HG03378 (cell line): ENCODE measurements around the gene NEK5.
"Not testable (repeated sequence)": the region's sequence is repeated elsewhere in the genome, so short reads cannot be mapped to it uniquely, and the experiment has no call there.

Experiments
- ATAC-seq: cut with Tn5 transposase; IDR thresholded peaks from one replicate; pipeline ENCODE4 v1.9.1; 2021; ENCODE audit warnings: mild to moderate bottlenecking, moderate library complexity; ENCODE audit not compliant: unreplicated experiment

Gene NEK5, protein sequence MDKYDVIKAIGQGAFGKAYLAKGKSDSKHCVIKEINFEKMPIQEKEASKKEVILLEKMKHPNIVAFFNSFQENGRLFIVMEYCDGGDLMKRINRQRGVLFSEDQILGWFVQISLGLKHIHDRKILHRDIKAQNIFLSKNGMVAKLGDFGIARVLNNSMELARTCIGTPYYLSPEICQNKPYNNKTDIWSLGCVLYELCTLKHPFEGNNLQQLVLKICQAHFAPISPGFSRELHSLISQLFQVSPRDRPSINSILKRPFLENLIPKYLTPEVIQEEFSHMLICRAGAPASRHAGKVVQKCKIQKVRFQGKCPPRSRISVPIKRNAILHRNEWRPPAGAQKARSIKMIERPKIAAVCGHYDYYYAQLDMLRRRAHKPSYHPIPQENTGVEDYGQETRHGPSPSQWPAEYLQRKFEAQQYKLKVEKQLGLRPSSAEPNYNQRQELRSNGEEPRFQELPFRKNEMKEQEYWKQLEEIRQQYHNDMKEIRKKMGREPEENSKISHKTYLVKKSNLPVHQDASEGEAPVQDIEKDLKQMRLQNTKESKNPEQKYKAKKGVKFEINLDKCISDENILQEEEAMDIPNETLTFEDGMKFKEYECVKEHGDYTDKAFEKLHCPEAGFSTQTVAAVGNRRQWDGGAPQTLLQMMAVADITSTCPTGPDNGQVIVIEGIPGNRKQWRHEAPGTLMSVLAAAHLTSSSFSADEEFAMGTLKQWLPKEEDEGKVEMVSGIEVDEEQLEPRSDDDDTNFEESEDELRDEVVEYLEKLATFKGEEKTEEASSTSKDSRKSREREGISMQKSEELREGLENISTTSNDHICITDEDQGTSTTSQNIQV

DNA sequence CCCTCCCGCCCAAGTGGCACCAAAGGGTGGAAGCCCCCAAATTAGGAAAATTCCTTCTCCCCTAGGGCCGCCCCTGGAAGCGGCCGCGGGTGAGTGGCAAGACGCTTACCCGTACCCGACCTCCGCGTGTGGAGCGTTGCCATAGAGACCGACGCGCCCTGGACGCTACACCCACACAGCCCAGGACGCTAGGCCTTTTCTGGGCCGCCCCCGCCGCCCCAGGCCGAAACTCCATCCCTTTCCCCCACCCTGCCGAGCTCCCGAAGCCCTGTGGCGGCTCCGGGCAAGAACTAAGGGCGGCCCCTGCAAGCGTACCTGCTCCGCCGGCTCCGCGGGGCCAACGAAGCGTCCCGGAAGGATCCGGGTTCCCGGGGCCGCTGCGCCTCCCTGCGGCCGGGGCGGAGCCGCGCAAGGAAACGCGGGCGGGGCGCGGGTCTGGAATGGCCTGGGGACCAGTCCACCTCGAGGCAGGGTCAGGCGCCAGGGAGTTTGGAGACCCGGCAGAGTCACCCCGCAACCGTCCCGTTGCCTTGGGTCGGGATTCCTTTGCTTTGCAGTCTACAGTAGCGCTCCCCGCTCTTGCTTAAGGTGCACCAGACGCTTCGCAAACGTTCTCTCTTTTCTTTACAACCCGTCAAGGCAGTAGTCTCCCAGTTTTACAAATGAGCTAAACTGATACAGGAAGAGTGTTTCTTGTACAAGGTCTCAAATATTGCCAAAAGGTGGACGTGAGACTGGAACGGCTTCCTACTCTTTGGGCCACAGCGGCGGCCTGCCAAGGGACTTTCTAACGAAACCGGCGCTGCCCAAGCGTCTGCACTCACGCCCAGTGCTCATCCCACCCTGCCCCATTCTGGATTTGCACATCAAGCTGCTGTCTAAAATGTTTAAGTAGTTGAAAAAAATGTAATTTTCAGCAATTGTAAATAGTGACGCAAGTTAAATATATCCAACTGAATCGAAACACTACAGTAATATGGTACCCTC lies at the start of gene NEK5:
NEK5 (minus strand) TSS at position 360 of the 987 bp plus-strand sequence. CDS start 1,591 bp downstream, outside the sequence.
- peak; percentile 58 for ATAC-seq

GRCh38 chr13:52177276-52177675 lies 48.4 kb upstream of the NEK5 start:
- ATAC-seq = no peak

DNA sequence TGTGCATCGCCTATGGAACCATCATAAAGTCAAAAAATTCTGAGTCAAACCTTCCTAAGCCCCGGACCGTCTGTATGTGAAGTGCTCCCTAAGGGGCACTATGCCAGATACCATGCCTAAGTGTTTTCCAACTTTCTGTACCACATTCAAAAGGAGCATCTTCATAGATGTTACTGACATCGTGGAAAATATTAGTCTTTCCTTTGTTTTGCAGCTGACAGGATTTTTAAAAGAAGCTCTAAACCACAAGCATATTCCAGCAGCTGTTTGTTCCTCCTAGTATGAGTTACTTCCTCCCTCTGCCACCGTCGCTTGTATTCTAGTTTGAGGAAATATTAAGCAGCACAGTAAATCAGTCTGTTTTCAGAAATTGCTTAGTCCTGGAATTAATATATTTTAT lies 45.1 kb upstream of the NEK5 start:
- not testable (repeated sequence) for ATAC-seq

GRCh38 chr13:52173373-52173772 lies 44.5 kb upstream of the NEK5 start:
- ATAC-seq = no peak

DNA sequence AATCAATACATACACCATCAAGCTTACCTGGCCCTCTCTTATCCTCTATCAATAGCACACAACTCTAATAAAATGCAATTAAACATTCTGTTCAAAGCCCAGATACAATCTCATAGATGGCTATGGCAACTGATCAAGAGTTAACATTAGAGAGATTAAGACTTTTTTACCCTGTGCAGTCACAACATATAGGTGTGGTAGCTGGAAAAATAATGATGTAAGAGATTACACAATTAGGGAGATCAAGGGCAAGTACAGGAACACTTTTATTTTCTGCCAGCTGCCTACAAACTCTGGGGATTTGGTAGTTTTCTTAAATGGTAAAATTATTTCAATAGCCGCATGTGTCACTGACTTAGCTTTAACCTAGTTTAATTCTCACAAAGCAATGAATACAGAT lies 42.8 kb upstream of the NEK5 start:
- ATAC-seq = not testable (repeated sequence)

DNA sequence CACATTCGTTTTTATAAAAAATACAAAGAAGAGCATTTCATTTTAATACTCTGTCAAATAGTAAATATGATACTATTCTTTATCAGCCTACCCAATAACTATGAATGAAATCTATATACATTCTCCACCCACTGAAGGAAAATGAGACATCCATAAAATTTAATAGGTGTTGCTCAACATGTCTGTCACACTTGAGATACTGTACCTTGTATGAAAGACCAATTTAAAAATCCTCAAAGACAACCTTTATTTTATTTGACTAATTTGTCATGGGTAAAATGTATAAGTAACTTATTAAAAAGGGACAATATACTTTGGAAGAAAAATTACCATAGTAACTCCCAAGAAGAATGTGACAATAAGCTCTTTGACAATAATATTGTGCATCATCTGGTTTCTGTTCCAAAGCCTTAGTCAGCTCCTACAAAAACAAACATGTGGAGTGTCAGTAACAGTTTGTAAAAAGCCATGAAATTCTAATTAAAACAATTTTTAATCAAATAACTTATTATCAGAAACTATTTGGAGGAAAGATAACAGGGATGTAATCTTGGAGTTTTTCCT lies 42.0 kb upstream of the NEK5 start:
- not testable (repeated sequence) for ATAC-seq

DNA sequence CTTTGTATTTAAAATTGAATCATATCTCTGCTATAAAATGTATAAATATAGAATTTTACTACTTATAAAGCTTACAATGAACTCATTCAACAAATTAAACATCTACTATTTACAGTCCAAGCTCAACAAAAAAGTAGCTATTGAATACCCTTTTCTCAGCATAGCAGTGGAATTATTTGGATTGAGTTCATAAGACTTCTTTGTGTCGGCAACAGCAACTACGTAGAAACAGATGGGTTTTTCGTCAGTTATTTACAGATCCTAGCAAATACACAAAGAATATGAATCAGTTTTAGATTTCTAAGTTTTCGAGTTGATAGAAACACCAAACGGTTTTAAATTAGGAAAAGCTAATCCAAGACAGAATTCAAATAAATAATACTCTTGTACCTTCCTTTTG lies 41.0 kb upstream of the NEK5 start:
- ATAC-seq = no peak

GRCh38 chr13:52165411-52165810 lies 36.5 kb upstream of the NEK5 start:
- ATAC-seq = no peak

DNA sequence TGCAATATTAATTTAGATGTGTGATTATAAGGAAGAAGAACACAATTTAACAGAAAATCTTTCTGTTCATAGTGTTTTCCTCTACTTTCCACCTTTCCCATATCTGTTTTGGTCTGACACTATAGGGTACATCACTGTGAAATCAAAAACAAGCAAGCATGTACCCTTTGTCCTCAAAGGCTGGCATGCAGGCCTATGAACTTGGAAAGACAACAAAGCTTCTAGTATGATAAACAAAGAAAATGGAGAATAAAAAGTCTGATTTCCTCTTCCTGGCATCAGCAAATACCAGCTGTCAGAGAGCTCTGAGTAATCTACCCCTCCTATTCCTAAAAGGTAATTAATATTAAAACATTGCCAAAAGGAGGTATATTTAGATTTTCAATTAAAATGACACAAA lies 36.1 kb upstream of the NEK5 start:
- no peak for ATAC-seq

DNA sequence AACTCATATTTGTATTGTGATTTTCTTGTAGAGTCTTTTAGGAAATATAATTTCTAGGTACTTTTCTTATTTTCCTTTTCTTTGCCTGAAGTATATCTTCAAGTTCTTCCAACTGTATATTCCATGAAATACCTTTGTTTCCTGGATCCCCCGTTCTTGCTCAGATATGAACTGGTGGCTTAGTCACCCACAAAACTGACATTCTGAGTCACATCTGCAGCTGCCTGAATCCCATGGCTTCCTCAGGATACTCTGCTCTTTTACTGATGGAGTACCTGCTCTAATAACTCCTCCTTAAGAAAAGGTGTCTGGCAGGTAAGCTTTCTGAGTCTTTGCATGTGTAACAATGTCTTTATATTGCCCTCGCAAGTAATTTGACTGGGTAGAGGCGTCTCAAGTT lies 35.0 kb upstream of the NEK5 start:
- ATAC-seq = not testable (repeated sequence)

- ATAC-seq = no peak
These were observed 33.6 kb upstream of the NEK5 start for GRCh38 chr13:52162279-52163101.

GRCh38 chr13:52161181-52161646 lies 32.3 kb upstream of the NEK5 start:
- no peak for ATAC-seq

DNA sequence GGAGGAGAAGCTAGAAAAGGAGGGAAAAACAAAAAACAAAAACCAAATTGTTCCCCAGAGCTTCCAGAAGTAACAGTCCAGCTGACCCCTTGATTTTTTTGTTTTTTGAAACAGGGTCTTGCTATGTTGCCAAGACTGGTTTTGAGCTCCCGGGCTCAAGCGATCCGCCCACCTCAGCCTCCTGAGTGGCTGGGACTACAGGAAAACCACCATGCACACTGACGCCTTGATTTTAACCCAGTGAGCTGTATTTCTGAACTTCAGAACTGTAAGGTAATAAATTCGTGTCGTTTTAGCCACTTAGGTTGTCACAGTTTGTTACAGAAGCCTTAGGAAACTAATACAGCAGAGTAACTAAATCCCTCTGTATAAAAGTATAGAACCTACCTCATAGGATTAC lies 31.6 kb upstream of the NEK5 start:
- no peak for ATAC-seq

DNA sequence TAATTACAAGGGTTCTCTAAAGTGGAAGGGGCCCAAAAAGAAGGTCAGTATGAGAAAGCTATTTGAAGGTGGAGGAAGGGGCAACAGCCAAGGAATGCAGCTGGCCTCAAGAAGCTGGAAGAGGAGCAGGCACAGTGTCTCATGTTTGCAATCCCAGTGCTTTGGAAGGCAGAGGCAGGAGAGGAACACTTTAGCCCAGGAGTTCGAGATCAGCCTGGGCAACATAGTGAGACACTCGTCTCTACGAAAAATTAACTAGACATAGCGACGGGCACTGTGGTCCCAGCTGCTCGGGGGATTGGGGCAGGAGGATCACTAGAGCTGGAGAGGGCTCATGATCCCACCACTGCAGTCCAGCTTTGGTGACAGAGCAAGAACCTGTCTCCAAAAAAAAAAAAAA lies 31.2 kb upstream of the NEK5 start:
- no peak for ATAC-seq

DNA sequence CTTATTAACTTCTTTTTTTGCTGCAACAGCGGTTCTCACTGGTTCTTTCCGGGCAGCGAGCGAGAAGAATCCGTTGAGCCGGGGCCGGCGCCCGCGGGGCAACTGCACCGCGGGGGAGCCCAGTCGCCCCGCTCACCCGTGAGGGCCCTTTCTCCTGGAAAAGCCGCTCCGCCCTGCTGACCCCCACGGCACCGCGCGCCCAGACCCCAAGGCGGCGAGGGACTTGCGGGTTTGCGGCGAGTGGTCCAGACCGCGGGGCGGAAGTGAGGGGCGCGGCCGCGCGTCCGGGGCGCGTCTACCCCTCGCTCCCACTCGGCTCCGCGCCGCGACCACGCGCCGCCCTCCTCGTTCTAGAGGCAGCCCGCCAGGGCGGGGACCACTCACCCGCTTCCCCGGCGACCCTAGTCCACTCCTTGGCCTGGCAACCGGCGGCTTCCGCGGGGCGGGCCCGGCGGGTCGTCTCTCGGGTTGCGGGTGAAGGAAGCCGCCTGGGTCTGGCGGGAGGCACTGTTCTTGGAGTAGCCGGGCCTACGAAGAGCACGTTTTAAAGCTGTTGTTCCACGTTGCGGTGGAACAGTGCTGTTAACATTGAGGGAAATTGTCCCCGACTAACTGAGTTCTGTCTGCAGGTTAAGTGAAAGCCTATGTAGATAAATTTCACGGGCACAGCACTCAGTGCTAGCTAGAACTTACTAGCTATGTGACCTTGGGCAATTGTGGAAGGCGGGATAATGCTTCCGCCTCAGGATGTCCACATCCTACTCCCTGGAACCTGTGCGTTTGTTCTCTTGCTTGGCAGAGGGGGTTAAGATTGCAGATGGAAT lies 30.5 kb upstream of the NEK5 start, which contains the start of gene NEK3:
NEK3 (minus strand) TSS at position 439 of the 824 bp plus-strand sequence. CDS start 3,406 bp downstream, outside the sequence.
- no peak for ATAC-seq

GRCh38 chr13:52158629-52159158 lies 29.8 kb upstream of the NEK5 start:
- ATAC-seq = no peak

GRCh38 chr13:52156724-52157261 lies 27.9 kb upstream of the NEK5 start:
- ATAC-seq = no peak

DNA sequence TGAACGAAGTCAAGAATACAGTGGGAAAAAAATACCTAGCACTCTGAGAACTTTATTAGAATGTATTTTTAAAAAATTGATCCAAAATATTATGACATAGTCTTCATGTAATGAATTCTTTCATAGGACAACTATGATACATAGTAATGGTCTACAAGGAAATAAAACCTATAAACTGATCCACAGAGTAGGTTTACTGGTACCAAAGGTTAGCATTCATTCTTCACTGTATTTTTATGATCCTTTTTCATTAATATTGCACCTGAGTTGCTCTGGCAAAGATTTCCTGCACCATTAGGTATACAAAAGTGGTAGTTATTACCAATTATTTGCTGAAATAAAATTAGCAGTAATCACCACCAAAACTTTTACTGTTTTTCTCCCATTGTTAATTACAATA lies 26.3 kb upstream of the NEK5 start:
- ATAC-seq = no peak
